HUES64 (cell line): ENCODE results near the gene TBC1D5.
A peak's percentile ranks its signal among the peaks of the same experiment; 100 is the strongest.
"Not testable (repeated sequence)": the region's sequence is repeated elsewhere in the genome, so short reads cannot be mapped to it uniquely, and the experiment has no call there.

ENCODE experiments used
- H3K27ac ChIP-seq: 2 replicates; pipeline ENCODE4 v1.7.0; 2013; ENCODE audit warnings: low read depth, low read length, inconsistent platforms
- H3K27me3 ChIP-seq: 2 replicates; pipeline ENCODE4 v1.6.1; 2013; ENCODE audit warnings: mild to moderate bottlenecking, low read length; ENCODE audit not compliant: insufficient read depth
- H3K36me3 ChIP-seq: 2 replicates; pipeline ENCODE4 v1.6.1; 2013; ENCODE audit warnings: mild to moderate bottlenecking, low read length; ENCODE audit not compliant: insufficient read depth
- H3K4me1 ChIP-seq: 2 replicates; pipeline ENCODE4 v1.6.1; 2013; ENCODE audit warnings: mild to moderate bottlenecking, low read length, moderate library complexity; ENCODE audit not compliant: insufficient read depth
- H3K4me3 ChIP-seq: 2 replicates; pipeline ENCODE4 v1.5.1; 2013; ENCODE audit warnings: mild to moderate bottlenecking, low read length, moderate library complexity
- H3K9ac ChIP-seq: 2 replicates; pipeline ENCODE4 v1.6.1; 2013; ENCODE audit warnings: mild to moderate bottlenecking, low read depth, low read length
- H3K9me3 ChIP-seq: 2 replicates; pipeline ENCODE4 v1.6.1; 2013; ENCODE audit warnings: low read depth, low read length; ENCODE audit not compliant: insufficient read depth
- WGBS: fragments of 150-250, 120-280 bp; methylation state at CpG from one replicate; pipeline ENCODE4 v1.1.7; 2013; ENCODE audit warnings: missing lambda C conversion rate; 5-methylcytosine and 5-hydroxymethylcytosine counted together

Gene TBC1D5

DNA sequence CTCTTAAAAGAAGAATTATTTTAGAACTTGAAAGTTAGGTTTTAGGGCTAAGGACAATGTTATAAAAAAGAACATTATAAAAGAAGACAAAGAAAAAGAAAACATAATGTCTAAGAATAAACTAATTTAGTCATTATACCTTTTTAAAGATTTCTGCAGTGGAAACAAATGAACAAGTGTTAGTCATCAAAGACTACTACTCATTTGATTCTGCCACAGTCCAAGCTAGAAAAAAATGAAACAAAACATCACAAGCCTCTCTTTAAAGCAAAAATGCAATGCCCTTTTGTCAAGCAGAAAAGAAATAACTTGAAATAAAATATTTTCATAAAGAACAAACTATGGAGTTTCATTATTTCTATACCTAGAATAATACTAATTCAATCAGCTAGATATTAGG, 102.0 kb downstream of the TBC1D5 start:
- Histone ChIP-seq H3K9me3 (no peaks in the 10 kb centered on the region), H3K4me1 (peaks cover 5% of the 10 kb centered on the region; the same call in 1 of the 2 replicates), H3K27me3 (no peaks in the 10 kb centered on the region), H3K4me3 (no peak overlapping the region), H3K27ac (no peak overlapping the region), H3K36me3 (no peaks in the 10 kb centered on the region), H3K9ac (no peak overlapping the region)

GRCh38 chr3:17639765-17640164, 102.7 kb downstream of the TBC1D5 start:
- Histone ChIP-seq H3K4me3 (no peak overlapping the region), H3K4me1 (peaks cover 5% of the 10 kb centered on the region; the same call in 1 of the 2 replicates), H3K36me3 (no peaks in the 10 kb centered on the region), H3K27ac (no peak overlapping the region), H3K9me3 (no peaks in the 10 kb centered on the region), H3K27me3 (no peaks in the 10 kb centered on the region), H3K9ac (no peak overlapping the region)
- WGBS = 99% methylated on average over 2 of the region's 2 CpGs

DNA sequence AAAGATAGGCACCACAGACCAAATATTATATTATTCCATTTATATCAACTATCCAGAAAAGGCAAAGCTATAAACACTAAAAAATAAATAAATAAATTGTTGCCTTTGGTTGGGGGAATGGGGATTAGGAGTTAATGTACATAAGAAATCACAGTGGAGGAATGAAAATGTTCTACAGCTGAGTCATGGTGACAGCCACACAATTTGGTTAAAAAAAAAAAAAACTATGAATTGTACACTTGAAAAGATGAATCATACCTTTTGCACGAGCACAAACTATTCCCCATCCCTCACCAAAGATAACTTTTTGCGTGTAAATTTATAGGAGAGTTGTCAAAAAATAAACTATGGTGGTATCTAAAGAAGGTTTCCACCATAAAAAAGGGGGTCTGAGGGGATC, 103.2 kb downstream of the TBC1D5 start:
- Histone ChIP-seq H3K36me3 (no peaks in the 10 kb centered on the region), H3K4me3 (no peak overlapping the region), H3K9ac (no peak overlapping the region), H3K27ac (no peak overlapping the region), H3K9me3 (no peaks in the 10 kb centered on the region), H3K27me3 (no peaks in the 10 kb centered on the region), H3K4me1 (peaks cover 5% of the 10 kb centered on the region; the same call in 1 of the 2 replicates)
- no CpG with 5 or more reads among the region's 2 CpGs for WGBS

- H3K27ac ChIP-seq = no peak overlapping the region
- no peak overlapping the region for H3K9ac ChIP-seq
- no peak overlapping the region for H3K4me3 ChIP-seq
Observed at GRCh38 chr3:17638356-17638755, 104.1 kb downstream of the TBC1D5 start.

DNA sequence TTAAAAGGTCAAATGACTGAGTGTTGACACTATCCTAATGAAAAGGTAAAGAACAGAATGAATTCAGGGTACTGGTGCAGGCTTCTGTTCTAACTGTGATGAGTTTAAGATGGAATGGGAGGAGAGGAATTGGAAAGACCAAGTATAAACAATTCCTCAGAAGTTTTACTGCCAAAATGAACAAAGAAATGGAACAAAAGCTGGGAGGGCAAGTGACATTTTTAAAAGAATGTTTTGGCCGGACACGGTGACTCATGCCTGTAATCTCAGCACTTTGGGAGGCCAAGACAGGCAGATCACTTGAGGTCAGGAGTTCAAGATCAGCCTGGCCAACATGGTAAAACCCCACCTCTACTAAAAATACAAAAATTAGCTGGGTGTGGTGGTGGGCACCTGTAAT, 106.8 kb downstream of the TBC1D5 start:
- not testable (repeated sequence) for H3K9me3 ChIP-seq, H3K27me3 ChIP-seq, H3K4me1 ChIP-seq, H3K27ac ChIP-seq, H3K4me3 ChIP-seq, H3K9ac ChIP-seq, H3K36me3 ChIP-seq
- WGBS = 96% methylated on average over 2 of the region's 2 CpGs

More at GRCh38 chr3:17638356-17638755, 104.1 kb downstream of the TBC1D5 start:
- no peaks in the 10 kb centered on the region for H3K36me3 ChIP-seq
- H3K27me3 ChIP-seq = no peaks in the 10 kb centered on the region
- H3K9me3 ChIP-seq = no peaks in the 10 kb centered on the region
- peaks cover 5% of the 10 kb centered on the region; the same call in 1 of the 2 replicates for H3K4me1 ChIP-seq

- Histone ChIP-seq H3K4me3 (no peak overlapping the region), H3K36me3 (no peaks in the 10 kb centered on the region), H3K27ac (no peak overlapping the region), H3K9me3 (no peaks in the 10 kb centered on the region), H3K4me1 (peaks cover 1% of the 10 kb centered on the region; the same call in 1 of the 2 replicates), H3K9ac (no peak overlapping the region), H3K27me3 (no peaks in the 10 kb centered on the region)
Observed at GRCh38 chr3:17634964-17635363, 107.5 kb downstream of the TBC1D5 start.

- H3K9ac ChIP-seq = no peak overlapping the region
- H3K9me3 ChIP-seq = no peaks in the 10 kb centered on the region
- no peaks in the 10 kb centered on the region; the same call in 1 of the 2 replicates for H3K4me1 ChIP-seq
- H3K27ac ChIP-seq = no peak overlapping the region
- H3K4me3 ChIP-seq = no peak overlapping the region
- no peaks in the 10 kb centered on the region for H3K36me3 ChIP-seq
- WGBS = 100% methylated on average over 2 of the region's 2 CpGs
- no peaks in the 10 kb centered on the region for H3K27me3 ChIP-seq
Observed at GRCh38 chr3:17634201-17634600, 108.2 kb downstream of the TBC1D5 start.

DNA sequence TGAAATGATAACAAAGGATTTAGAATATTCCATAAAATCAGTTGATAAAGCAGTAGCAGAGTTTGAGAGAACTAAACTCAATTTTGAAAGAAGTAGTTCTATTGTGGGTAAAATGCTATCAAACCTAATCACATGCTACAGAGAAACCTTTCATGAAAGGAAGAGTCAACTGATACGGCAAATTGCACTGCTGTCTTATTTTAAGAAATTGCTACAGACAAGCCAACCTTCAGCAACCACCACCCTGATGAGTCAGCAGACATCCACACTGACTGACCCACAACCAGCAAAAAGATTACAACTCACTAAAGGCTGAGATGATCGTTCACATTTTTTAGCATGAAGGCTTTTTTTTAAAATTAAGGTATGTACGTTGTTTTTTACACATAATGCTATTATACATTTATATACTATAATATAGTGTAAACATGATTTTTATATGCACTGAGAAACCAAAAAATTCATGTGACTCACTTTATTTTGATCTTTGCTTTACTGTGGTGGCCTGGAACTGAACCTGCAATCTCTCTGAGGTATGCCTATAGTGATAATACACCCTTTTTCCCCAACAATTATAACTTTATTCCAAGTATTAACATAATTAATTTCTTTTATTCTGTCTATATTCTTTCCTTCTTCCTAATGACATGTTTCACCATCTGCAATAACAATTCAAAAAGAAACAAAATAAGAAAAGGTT, 109.9 kb downstream of the TBC1D5 start:
- no peaks in the 10 kb centered on the region for H3K27me3 ChIP-seq
- no peak overlapping the region for H3K4me3 ChIP-seq
- H3K27ac ChIP-seq = no peak overlapping the region
- H3K36me3 ChIP-seq = no peaks in the 10 kb centered on the region
- H3K9me3 ChIP-seq = no peaks in the 10 kb centered on the region
- no peak overlapping the region for H3K9ac ChIP-seq
- 89% methylated on average over 1 of the region's 3 CpGs for WGBS
- H3K4me1 ChIP-seq = peaks cover 11% of the 10 kb centered on the region

DNA sequence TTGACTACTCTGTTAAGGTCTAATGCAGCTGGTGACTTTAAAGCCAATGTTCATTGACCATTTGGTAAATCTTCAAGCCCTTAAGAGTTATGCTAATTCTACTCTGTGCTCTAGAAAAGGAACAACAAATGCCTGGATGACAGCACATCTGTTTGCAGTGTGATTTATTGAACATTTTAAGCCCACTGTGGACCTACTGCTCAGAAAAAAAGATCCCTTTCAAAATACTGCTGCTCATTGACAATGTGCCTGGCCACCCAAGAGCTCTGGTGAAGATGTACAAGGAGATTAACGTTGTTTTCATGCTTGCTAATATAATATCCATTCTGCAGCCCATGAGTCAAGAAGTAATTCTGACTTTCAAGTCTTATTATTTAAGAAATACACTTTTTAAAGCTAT, 110.8 kb downstream of the TBC1D5 start:
- H3K27me3 ChIP-seq = no peaks in the 10 kb centered on the region
- H3K4me1 ChIP-seq = peaks cover 20% of the 10 kb centered on the region
- 100% methylated on average over 1 of the region's 1 CpG for WGBS

DNA sequence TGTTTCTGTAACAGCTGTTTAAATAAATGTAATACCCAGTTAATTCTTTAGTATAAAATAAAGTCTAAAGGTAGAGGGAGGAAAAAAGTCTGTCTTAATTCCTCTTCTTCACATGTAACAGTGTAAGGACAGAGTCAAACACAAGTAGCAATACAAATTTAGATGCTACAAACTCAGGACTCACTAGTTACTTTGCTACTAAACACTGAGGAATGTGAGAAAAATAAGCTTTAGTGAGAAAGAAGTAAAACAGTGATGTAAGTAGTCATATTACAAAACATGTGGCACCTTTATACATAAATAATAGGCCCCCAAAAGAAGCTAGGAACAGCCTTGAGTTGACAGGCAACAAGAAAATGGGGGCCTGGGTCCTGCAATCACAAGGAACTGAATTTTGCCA, 113.0 kb downstream of the TBC1D5 start:
- H3K9ac ChIP-seq = no peak overlapping the region
- no peak overlapping the region for H3K4me3 ChIP-seq
- H3K27me3 ChIP-seq = no peaks in the 10 kb centered on the region
- H3K4me1 ChIP-seq = peaks cover 42% of the 10 kb centered on the region
- H3K36me3 ChIP-seq = no peaks in the 10 kb centered on the region
- no peak overlapping the region for H3K27ac ChIP-seq
- no peaks in the 10 kb centered on the region for H3K9me3 ChIP-seq

More for the DNA sequence above, 110.8 kb downstream of the TBC1D5 start:
- Histone ChIP-seq H3K9me3 (no peaks in the 10 kb centered on the region), H3K36me3 (no peaks in the 10 kb centered on the region), H3K4me3 (no peak overlapping the region), H3K27ac (no peak overlapping the region), H3K9ac (no peak overlapping the region)

DNA sequence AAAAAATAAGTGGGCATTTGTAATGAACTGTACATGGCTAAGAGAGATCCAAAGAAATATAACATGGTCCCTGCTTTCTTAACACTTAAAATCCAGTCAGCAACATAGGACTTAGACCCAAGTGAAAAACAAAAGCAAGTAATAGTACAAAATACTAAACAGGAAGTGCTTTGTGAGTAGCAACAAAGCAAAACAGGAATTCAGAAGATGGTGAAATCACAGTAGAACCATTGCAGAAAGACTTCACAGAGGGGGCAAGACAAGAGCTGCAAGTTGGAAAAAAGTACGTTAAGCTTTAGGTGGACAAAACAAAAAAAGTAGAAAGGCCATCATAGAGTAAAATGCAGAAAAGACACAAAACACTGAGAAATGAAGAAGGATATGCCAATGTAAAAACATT, 116.0 kb downstream of the TBC1D5 start:
- Histone ChIP-seq H3K36me3 (no peaks in the 10 kb centered on the region), H3K9ac (no peak overlapping the region; the same call in 1 of the 2 replicates), H3K4me1 (peaks cover 56% of the 10 kb centered on the region), H3K9me3 (no peaks in the 10 kb centered on the region), H3K4me3 (no peak overlapping the region), H3K27me3 (no peaks in the 10 kb centered on the region), H3K27ac (peak overlapping the region; percentile 58)
- 65% methylated on average over 1 of the region's 1 CpG for WGBS

DNA sequence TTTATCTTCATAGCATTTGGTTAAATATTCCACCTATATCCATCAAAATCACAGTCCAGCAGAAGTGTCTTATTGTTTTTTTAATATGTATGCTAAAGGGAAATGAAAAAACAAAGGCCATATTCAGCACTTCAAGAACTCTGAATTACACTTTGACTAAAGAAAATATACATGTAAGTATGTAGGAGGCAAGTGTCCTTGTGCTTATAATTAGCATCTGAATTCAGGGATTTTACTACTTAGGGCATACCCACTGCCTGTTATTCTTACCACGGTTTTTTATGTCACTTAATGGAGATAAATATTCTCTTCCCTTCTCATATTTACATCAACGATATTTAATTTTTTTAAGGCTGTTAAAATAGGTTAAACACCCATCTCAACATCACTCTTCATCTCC, 117.3 kb downstream of the TBC1D5 start:
- H3K27ac ChIP-seq = peak overlapping the region; percentile 25; the same call in 1 of the 2 replicates
- peaks cover 58% of the 10 kb centered on the region for H3K4me1 ChIP-seq
- H3K9me3 ChIP-seq = no peaks in the 10 kb centered on the region
- H3K9ac ChIP-seq = no peak overlapping the region
- H3K36me3 ChIP-seq = no peaks in the 10 kb centered on the region
- 100% methylated on average over 1 of the region's 2 CpGs for WGBS
- H3K4me3 ChIP-seq = no peak overlapping the region
- H3K27me3 ChIP-seq = no peaks in the 10 kb centered on the region
